ENCODE data around the gene CAPN12. TPM values are rescaled to one million over a fixed set of nuclear protein-coding genes. Genes with fewer than 3 reads are reported as not detected.

Gene CAPN12
- total RNA-seq, 4 donors from 2014 or later: 5.8 to 56.8 (median 6.4) TPM

GRCh38 chr19:38713865-38714264, 30.4 kb downstream of the CAPN12 start:
- peaks cover 0 to 100% (median 0%) of the 10 kb centered on the region in 3 donors for H3K36me3 ChIP-seq
- H3K27ac ChIP-seq: peak overlapping the region in 2 of 4 donors; percentile 3 to 40
- H3K27me3 ChIP-seq: no peaks in the 10 kb centered on the region

GRCh38 chr19:38713227-38713649, 31.0 kb downstream of the CAPN12 start:
- Histone ChIP-seq H3K36me3 (peaks cover 0 to 100% (median 0%) of the 10 kb centered on the region in 3 donors), H3K27ac (peak overlapping the region; percentile 28 to 66 (median 51)), H3K27me3 (no peaks in the 10 kb centered on the region), H3K4me1 (peaks cover 0 to 38% (median 0%) of the 10 kb centered on the region in 4 donors), H3K9me3 (no peaks in the 10 kb centered on the region), H3K4me3 (no peak overlapping the region)
- no peak for DNase-seq
- TF ChIP-seq CTCF (IDR thresholded peaks at IDR 0.05): no peak

More at GRCh38 chr19:38713865-38714264, 30.4 kb downstream of the CAPN12 start:
- DNase-seq: no peak
- no peak overlapping the region for H3K4me3 ChIP-seq
- TF ChIP-seq CTCF (IDR thresholded peaks at IDR 0.05): no peak
- TF ChIP-seq POLR2A (IDR thresholded peaks at IDR 0.05): no peak
- peaks cover 0 to 41% (median 0%) of the 10 kb centered on the region in 4 donors for H3K4me1 ChIP-seq
- no peaks in the 10 kb centered on the region for H3K9me3 ChIP-seq

- DNase-seq: no peak
- no peak overlapping the region for H3K4me3 ChIP-seq
- H3K4me1 ChIP-seq: peaks cover 0 to 45% (median 0%) of the 10 kb centered on the region in 4 donors
- no peaks in the 10 kb centered on the region for H3K27me3 ChIP-seq
- H3K9me3 ChIP-seq: no peaks in the 10 kb centered on the region
- H3K36me3 ChIP-seq: peaks cover 0 to 100% (median 0%) of the 10 kb centered on the region in 3 donors
- TF ChIP-seq POLR2A (IDR thresholded peaks at IDR 0.05) (no peak), CTCF (IDR thresholded peaks at IDR 0.05) (no peak)
- H3K27ac ChIP-seq: peak overlapping the region; percentile 28 to 66 (median 51)
These were observed 32.0 kb downstream of the CAPN12 start for GRCh38 chr19:38712161-38712748.

- Histone ChIP-seq H3K36me3 (peaks cover 0 to 100% (median 0%) of the 10 kb centered on the region in 3 donors), H3K27ac (peak overlapping the region; percentile 28 to 66 (median 51)), H3K9me3 (no peaks in the 10 kb centered on the region), H3K4me1 (peaks cover 0 to 51% (median 0%) of the 10 kb centered on the region in 4 donors), H3K4me3 (no peak overlapping the region), H3K27me3 (no peaks in the 10 kb centered on the region)
- no peak for TF ChIP-seq POLR2A (IDR thresholded peaks at IDR 0.05)
- DNase-seq: no peak
These were observed 32.5 kb downstream of the CAPN12 start for GRCh38 chr19:38711726-38712153.

- H3K27me3 ChIP-seq: no peaks in the 10 kb centered on the region
- H3K36me3 ChIP-seq: peaks cover 0 to 100% (median 0%) of the 10 kb centered on the region in 3 donors
- H3K4me3 ChIP-seq: no peak overlapping the region
- no peaks in the 10 kb centered on the region for H3K9me3 ChIP-seq
- H3K4me1 ChIP-seq: peaks cover 0 to 57% (median 0%) of the 10 kb centered on the region in 4 donors
- DNase-seq: no peak
- TF ChIP-seq CTCF (IDR thresholded peaks at IDR 0.05) (no peak), POLR2A (IDR thresholded peaks at IDR 0.05) (no peak)
- H3K27ac ChIP-seq: peak overlapping the region in 3 of 4 donors; percentile 17 to 66 (median 62)
These were observed 33.1 kb downstream of the CAPN12 start for GRCh38 chr19:38710928-38711725.

GRCh38 chr19:38710416-38710702, 33.9 kb downstream of the CAPN12 start:
- TF ChIP-seq CTCF (IDR thresholded peaks at IDR 0.05) (no peak), POLR2A (IDR thresholded peaks at IDR 0.05) (no peak)
- Histone ChIP-seq H3K27me3 (no peaks in the 10 kb centered on the region), H3K27ac (peak overlapping the region in 2 of 4 donors; percentile 16 to 66), H3K4me3 (no peak overlapping the region), H3K9me3 (no peaks in the 10 kb centered on the region), H3K4me1 (peaks cover 0 to 60% (median 0%) of the 10 kb centered on the region in 4 donors), H3K36me3 (peaks cover 0 to 100% (median 0%) of the 10 kb centered on the region in 3 donors)
- DNase-seq: no peak
